ES-I3 (cell line): ENCODE data around the gene NEK10.

Experiments
- H3K36me3 ChIP-seq: 2 replicates; pipeline ENCODE4 v1.6.1; 2013; ENCODE audit warnings: mild to moderate bottlenecking, low read length, control low read depth, moderate library complexity; ENCODE audit not compliant: insufficient read depth
- H3K4me1 ChIP-seq: 2 replicates; pipeline ENCODE4 v1.6.1; 2013; ENCODE audit warnings: mild to moderate bottlenecking, control low read depth, low read length; ENCODE audit not compliant: insufficient read depth
- H3K9ac ChIP-seq: 2 replicates; pipeline ENCODE4 v1.6.1; 2013; ENCODE audit warnings: low read depth, mild to moderate bottlenecking, low read length, moderate library complexity
- H3K9me3 ChIP-seq: 2 replicates; pipeline ENCODE4 v1.6.1; 2013; ENCODE audit warnings: mild to moderate bottlenecking, low read length, moderate library complexity; ENCODE audit not compliant: control insufficient read depth, insufficient read depth

Gene NEK10

DNA sequence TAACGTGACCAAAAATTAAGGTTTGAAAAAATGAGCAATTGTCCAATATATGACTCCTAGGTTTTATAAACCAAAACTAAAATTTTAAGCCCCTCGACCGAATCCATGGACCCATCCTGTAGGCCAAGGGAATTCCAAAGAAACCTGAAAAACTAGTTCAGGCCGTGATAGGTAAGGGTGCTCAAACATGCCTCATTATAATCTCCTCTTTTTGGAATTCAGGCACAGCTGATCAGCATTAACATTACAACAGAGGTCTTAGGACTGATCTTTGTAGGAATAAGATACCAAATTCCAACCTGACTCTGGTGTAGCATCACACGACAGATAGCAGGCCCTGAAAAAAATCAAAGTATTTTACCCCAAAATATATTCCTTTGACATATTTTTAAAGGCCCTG is 155.7 kb downstream of the NEK10 start:
- no peak overlapping the region for H3K9ac ChIP-seq
- H3K36me3 ChIP-seq = no peaks in the 10 kb centered on the region
- H3K4me1 ChIP-seq = no peaks in the 10 kb centered on the region; the same call in 1 of the 2 replicates
- H3K9me3 ChIP-seq = no peaks in the 10 kb centered on the region

DNA sequence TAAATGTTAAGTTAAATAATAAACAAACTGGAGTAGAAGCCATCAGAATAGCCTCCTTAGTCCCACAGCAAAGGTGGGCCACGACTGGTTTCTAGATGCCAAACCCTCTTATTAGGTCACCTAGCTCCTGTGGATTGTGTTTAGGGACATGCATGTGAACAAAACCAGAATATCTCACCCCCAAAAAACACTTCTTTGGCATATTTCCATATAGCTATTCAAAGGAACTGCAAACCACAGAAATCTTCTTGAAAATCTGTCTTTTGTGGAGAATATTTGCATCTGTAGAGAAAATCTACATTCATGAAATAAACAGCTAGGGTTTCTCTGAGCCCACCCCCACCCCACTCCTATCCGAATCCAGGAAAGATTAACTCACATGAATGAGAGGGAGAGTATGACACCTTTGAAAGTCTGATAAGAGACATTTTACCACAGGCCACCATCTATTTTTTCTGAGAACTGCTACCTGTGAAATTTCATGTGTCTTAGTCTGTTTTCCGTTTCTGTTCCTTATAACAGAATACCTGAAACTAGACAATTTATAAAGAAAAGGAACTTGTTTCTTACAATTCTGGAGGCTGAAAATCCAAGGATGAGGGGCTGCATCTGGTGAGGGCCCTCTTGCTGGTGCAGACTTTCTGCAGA is 159.4 kb downstream of the NEK10 start:
- no peaks in the 10 kb centered on the region for H3K9me3 ChIP-seq
- H3K9ac ChIP-seq = no peak overlapping the region
- no peaks in the 10 kb centered on the region; the same call in 1 of the 2 replicates for H3K4me1 ChIP-seq
- no peaks in the 10 kb centered on the region for H3K36me3 ChIP-seq

DNA sequence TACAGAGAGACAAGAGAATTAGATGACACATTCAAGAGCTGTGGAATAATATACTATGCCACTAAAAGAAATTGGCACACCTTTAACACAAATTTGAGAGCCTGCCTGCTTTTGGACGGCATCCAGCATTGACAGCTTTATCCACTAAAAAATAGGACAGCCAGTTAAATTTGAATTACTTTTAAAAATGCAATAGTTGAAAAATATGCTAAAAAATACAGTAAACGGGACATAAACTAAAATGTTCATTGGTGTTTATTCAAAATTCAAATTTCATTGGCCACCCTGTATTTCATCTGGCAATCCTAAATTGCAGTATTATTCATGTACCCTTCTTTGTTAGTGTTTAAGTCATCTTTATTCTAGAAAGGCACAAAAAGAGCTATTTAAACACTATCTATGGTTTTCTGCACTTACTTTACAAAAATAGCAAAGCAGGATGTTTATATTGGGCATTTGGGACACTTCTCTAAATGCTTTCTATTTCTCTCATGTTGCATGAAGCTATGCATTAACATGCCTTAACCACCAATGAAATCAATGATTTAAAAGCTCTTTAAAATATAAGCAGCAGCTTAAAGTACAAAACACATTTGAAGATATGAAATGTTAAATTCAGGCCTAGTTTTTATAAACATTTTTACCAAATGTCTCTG is 160.1 kb downstream of the NEK10 start:
- no peak overlapping the region for H3K9ac ChIP-seq
- H3K4me1 ChIP-seq = no peaks in the 10 kb centered on the region; the same call in 1 of the 2 replicates
- no peaks in the 10 kb centered on the region for H3K9me3 ChIP-seq
- H3K36me3 ChIP-seq = no peaks in the 10 kb centered on the region

DNA sequence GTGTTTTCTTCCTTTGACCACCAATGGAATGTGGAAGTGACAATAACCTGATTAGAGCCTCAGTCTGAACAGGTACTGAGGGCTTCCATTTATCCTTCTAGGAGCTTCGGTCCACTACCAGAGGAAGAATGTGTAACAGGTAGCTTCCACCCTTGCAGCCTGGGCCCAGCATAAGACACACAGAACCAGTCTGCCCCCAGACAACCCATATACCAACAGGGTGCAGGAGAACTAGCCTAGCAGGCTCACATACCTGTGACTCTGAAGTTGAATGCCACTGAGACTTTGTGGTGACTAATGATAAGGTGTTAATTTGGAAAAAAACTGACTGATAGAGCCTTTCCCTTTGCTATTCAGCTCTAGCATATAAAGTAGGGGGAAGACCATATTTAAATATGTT is 166.2 kb downstream of the NEK10 start:
- Histone ChIP-seq H3K9ac (no peak overlapping the region), H3K36me3 (no peaks in the 10 kb centered on the region), H3K9me3 (no peaks in the 10 kb centered on the region), H3K4me1 (no peaks in the 10 kb centered on the region)

DNA sequence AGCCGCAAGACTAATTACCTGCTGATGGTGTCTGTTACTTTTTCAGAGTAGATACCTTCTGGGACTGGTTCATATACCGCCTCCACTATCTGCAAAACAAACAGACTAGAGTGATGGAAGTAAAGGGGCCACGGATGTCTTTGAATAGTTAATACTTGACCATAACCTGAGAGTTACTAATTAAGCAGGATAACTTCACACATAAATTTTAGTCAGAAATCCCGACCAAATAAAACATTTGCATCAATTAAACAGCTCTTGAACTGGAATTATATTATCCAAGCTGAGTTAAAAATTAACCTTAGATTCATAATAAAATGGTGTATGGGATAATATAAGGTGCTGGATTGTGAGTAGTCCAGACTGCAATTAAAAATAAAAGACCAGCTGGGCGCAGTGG is 167.7 kb downstream of the NEK10 start:
- no peaks in the 10 kb centered on the region for H3K36me3 ChIP-seq
- H3K9ac ChIP-seq = no peak overlapping the region
- H3K4me1 ChIP-seq = no peaks in the 10 kb centered on the region
- no peaks in the 10 kb centered on the region; the same call in 1 of the 2 replicates for H3K9me3 ChIP-seq

DNA sequence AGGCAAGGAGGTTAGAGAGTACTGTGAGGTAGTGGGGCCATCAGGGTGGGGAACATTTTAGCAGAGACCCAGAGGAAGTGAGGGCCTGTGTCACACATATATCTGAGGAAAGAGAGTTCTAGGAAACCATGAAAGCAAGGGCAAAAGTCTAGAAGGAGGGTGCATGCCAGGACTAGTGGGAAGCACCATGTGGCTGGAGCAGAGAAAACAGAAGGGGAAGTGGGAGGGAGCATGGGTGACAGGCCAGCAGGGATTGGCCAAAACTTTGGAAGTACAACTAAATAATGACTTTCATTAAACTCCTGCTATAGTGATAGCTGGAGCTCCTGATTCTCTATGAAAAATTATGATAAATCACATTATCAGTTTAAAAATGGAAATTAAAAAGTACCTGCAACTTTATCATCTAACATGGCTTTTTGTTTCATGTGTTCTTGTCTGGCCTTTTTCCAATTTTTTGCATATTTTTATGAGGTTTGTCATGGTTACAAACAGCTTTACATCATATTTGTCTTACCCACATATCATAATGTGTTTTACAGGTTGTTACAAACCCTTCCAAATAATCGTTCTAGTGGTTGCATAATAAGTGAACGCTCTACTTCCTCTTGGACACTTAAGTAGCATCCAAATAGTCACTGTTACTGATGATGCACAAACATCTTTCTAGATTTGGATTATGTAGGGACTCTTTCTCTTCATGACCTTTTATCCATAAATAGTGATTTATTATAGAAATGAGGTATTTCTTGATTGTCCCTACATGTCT is 168.3 kb downstream of the NEK10 start:
- Histone ChIP-seq H3K9me3 (no peaks in the 10 kb centered on the region; the same call in 1 of the 2 replicates), H3K4me1 (no peaks in the 10 kb centered on the region), H3K36me3 (no peaks in the 10 kb centered on the region), H3K9ac (no peak overlapping the region)

DNA sequence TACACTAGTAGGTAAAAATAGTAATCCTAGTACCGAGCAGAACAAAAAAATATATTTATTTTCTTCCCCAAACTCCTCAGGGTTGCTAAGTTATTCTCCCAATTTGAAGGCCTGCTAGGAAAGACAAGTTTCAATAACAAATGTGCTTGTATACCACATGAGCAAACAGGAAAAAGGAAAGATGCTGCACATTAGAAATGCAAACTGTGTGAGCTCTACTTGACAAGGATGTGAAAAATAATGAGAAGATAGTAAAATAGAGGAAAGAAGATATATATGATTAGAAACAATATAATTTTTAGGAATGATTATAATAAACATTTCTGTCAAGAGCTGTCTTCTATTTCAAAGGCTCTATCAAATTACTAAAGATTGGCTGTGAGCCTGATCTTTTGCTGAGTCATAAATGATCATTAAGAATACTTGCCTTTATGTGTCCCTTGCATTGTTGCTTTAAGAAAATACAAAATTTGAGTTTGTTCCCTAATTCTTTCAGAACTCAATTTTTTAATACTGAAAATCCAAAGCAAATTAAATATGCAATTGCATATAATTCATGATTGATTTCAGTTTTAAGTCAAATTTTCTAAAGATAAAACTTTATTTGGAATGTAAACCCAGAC is 174.2 kb downstream of the NEK10 start:
- H3K36me3 ChIP-seq = no peaks in the 10 kb centered on the region
- no peaks in the 10 kb centered on the region for H3K4me1 ChIP-seq
- no peaks in the 10 kb centered on the region; the same call in 1 of the 2 replicates for H3K9me3 ChIP-seq
- no peak overlapping the region for H3K9ac ChIP-seq

DNA sequence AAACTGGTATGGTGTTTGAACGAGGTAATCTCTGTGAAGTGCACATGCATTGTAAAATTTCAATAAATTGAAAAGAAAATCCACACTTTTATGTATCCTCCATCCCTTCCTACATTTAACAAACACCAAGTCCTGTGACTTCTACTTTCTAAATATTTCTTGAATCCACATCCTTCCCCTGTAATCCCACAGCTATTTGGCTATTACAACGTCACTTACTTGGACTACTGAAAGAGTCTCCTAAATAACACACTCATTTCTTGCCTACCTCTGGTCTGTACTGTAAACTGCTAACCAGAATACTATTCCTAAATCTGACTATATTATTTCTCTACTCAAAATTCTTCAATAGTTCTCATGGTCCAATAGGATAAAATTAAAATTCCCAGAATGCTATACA is 176.1 kb downstream of the NEK10 start:
- no peaks in the 10 kb centered on the region; the same call in 1 of the 2 replicates for H3K9me3 ChIP-seq
- H3K4me1 ChIP-seq = no peaks in the 10 kb centered on the region
- no peak overlapping the region for H3K9ac ChIP-seq
- H3K36me3 ChIP-seq = no peaks in the 10 kb centered on the region

DNA sequence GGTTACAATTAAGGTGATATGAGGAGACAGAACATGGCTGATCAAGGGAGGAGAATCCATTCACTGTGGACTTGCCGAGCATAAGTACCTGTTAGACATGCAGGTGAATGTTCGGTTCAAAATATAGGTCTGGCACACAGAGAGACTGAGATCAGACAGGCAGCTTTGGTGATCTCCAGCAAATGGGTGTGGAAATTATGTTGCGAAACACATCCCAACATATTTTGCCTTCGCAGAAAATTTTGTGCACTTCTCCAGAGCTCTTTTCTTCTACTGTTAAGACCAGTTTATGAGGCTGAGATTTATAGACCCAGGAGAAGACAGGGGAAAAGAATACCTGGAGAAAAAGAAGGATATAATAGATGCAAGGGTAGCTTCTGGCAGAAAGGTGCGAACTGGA is 183.2 kb downstream of the NEK10 start:
- no peak overlapping the region for H3K9ac ChIP-seq

DNA sequence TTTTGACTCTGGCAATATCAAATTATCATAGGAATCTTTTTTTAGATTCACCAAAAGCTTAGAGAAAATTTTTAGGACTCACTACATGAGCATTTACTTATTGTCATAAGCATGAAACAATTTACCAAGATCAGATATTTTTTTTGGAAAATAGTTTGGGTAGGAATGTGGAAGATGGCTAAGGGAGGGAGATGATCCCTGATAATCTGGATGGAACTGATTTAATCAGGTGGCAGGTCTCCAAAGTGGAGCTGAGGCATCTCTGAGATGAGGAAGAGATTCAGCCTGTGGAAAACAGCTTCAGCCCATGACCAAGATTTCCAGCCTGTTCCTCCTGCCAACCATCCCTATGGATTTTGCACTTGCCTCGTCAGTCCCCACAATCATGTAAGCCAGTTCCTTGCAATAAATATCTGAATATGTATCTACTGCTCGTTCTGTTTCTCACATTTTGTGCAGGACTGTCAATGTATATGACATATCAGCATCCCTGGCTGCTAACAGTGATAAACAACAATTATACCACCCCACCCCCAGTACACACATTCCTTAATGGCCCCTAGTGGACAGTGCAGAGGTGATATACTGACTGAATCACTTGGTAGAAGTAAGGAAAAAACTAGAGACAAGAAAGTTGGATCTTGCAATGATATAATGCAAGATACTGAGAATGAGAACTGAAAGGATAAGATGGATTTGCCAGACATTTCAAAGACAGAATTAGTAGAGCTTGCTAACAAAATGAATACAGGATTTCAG is 183.8 kb downstream of the NEK10 start:
- H3K9me3 ChIP-seq = no peaks in the 10 kb centered on the region
- H3K4me1 ChIP-seq = no peaks in the 10 kb centered on the region
- H3K9ac ChIP-seq = no peak overlapping the region
- H3K36me3 ChIP-seq = no peaks in the 10 kb centered on the region

More for the DNA sequence above, 183.2 kb downstream of the NEK10 start:
- H3K4me1 ChIP-seq = no peaks in the 10 kb centered on the region
- no peaks in the 10 kb centered on the region for H3K36me3 ChIP-seq
- H3K9me3 ChIP-seq = no peaks in the 10 kb centered on the region

DNA sequence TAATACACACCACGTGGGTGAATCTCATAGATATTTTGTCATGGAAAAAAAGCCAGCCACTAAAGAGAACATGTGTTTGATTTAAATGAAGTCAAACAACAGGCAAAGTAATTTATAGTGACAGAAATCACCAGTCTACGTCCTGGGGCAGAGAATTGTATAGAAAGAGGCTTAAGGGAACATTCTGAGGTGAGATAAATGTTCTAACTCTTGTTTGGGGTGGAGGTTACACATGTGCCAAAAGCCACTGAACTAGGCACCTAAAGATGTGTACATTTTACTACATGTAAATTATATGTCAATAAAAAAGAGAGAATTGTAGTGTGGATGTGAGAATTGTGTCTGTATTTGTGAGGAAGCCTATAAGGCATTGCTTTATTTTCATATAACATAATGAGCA is 184.9 kb downstream of the NEK10 start:
- H3K36me3 ChIP-seq = no peaks in the 10 kb centered on the region
- no peaks in the 10 kb centered on the region for H3K9me3 ChIP-seq
- H3K4me1 ChIP-seq = no peaks in the 10 kb centered on the region
- no peak overlapping the region for H3K9ac ChIP-seq

DNA sequence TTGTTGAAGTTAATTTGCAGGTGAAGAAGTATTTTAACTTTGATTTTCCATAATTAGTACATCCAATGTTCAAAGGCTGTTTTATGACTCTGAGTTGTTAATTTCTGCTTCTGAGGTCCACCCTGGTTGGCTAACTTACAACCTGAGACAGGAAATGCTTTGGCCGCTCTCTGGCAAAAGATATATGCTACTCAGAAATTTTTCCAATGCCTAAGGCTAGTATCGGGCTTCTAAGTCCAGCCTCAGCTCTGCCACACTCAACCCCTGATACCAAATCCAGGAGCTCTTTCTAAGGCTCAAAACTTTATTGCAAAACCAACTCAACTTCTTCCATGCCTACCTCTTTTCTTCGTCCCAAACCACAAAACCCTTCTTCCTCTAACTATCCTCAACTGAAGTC is 192.9 kb downstream of the NEK10 start:
- Histone ChIP-seq H3K4me1 (no peaks in the 10 kb centered on the region), H3K9me3 (no peaks in the 10 kb centered on the region), H3K36me3 (no peaks in the 10 kb centered on the region), H3K9ac (no peak overlapping the region)

DNA sequence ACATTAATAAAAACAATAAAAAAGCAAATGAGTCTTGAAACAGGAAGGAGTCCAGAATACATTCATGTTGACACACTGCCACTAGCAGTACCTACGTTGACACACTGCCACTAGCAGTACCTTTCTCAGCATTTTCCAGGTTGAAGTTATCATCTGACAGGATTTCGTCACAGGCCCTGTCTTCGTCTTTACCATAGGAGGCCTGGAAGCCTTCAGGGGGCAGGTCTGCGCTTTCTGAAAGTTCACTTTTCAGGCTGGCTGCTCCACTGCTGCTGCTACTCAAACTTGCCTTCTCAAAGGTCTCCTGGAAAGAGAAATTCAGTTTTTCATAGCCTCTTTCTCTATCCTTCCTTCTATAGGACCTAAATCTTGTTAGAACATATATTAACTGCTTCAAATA is 194.7 kb downstream of the NEK10 start:
- no peaks in the 10 kb centered on the region for H3K4me1 ChIP-seq
- H3K36me3 ChIP-seq = no peaks in the 10 kb centered on the region
- no peaks in the 10 kb centered on the region for H3K9me3 ChIP-seq
- H3K9ac ChIP-seq = no peak overlapping the region

DNA sequence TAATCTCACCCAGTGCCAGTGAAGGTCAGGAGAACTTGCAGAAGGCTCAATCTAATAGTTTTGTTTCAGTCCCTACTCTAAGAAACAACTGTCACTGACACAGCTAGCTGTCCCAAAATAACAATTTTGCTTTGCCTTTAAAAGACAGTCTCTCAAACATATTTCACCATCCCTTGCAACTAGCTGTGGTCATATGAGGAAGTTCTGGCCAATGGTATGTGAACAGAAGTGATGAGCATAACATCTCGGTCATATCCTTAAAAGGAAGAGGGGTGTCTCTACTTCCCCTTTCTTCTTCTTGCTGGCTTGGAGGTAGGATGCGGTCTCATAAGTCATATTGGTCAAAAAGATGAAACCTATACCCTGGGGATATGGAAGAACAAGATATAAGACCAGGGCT is 198.1 kb downstream of the NEK10 start:
- Histone ChIP-seq H3K9ac (no peak overlapping the region), H3K36me3 (no peaks in the 10 kb centered on the region), H3K4me1 (no peaks in the 10 kb centered on the region), H3K9me3 (no peaks in the 10 kb centered on the region)
